SK-N-SH treated with all-trans-retinoic acid at 6 μM for 48 hours (cell line): ENCODE results near the gene SIRPA.

Experiments
- ESRRG ChIP-seq: fragments of 250-450 bp; sonication (Bioruptor Pico); IDR thresholded peaks from 2 replicates; pipeline ENCODE4 v1.6.1; 2021; ENCODE audit warnings: mild to moderate bottlenecking
- PPARA ChIP-seq: fragments of 250-450 bp; sonication (Bioruptor Pico); IDR thresholded peaks from 2 replicates; pipeline ENCODE4 v1.5.0; 2020; ENCODE audit warnings: mild to moderate bottlenecking, borderline replicate concordance
- SNAI2 ChIP-seq: fragments of 250-450 bp; sonication (Bioruptor Pico); IDR thresholded peaks from 2 replicates; pipeline ENCODE4 v1.5.0; 2020; ENCODE audit warnings: mild to moderate bottlenecking, moderate library complexity
- ZFP3 ChIP-seq: fragments of 250-450 bp; sonication (Bioruptor Pico); IDR thresholded peaks from 2 replicates; pipeline ENCODE4 v1.5.0; 2020; ENCODE audit warnings: mild to moderate bottlenecking, moderate library complexity

GRCh38 chr20:1875183-1875554 lies 20.0 kb upstream of the SIRPA start:
- no peak for TF ChIP-seq ZFP3 (CRISPR knock-in tag)
- no peak for TF ChIP-seq PPARA (CRISPR knock-in tag)
- no peak for TF ChIP-seq SNAI2 (CRISPR knock-in tag)
- TF ChIP-seq ESRRG (CRISPR knock-in tag) = no peak
